Mesenchymal stem cell (in vitro differentiated cells and primary cell): ENCODE data around the gene TRIO.
A peak's percentile ranks its signal among the peaks of the same experiment; 100 is the strongest.

ENCODE experiments used
- DNase-seq: peaks from one replicate; pipeline ENCODE4 v3.0.0-alpha.2; 2013
- H2AFZ ChIP-seq: one replicate; pipeline ENCODE4 v1.6.1; 2013; ENCODE audit warnings: low read depth, mild to moderate bottlenecking, control low read depth, inconsistent platforms, low read length, moderate library complexity
- H2AK5ac ChIP-seq: 2 replicates; pipeline ENCODE4 v1.6.1; 2013; ENCODE audit warnings: low read length, moderate library complexity, mild to moderate bottlenecking, inconsistent platforms; ENCODE audit not compliant: severe bottlenecking
- H2BK120ac ChIP-seq: one replicate; pipeline ENCODE4 v1.6.1; 2013; ENCODE audit warnings: low read depth, mild to moderate bottlenecking, inconsistent platforms, low read length, moderate library complexity
- H2BK12ac ChIP-seq, 2 experiments: one replicate each; pipeline ENCODE4 v1.6.1; 2013; ENCODE audit warnings: inconsistent platforms in 2 of 2, low read length in 2 of 2, mild to moderate bottlenecking in 2 of 2, moderate library complexity in 2 of 2, control low read depth in 1 of 2
- H2BK15ac ChIP-seq: one replicate; pipeline ENCODE4 v1.6.1; 2013; ENCODE audit warnings: mild to moderate bottlenecking, low read depth, inconsistent platforms; ENCODE audit not compliant: poor library complexity, severe bottlenecking
- H2BK5ac ChIP-seq: 2 replicates; pipeline ENCODE4 v1.6.1; 2013; ENCODE audit warnings: low read depth, mild to moderate bottlenecking, low read length, control low read depth, inconsistent platforms; ENCODE audit not compliant: poor library complexity, severe bottlenecking
- H3K14ac ChIP-seq, 2 experiments: one replicate each; pipeline ENCODE4 v1.6.1; 2013; ENCODE audit warnings: inconsistent platforms in 2 of 2, low read length in 2 of 2, control low read depth in 1 of 2, mild to moderate bottlenecking in 1 of 2, moderate library complexity in 1 of 2
- H3K18ac ChIP-seq, 2 experiments: one replicate each; pipeline ENCODE4 v1.6.1; 2013; ENCODE audit warnings: inconsistent platforms in 2 of 2, low read length in 2 of 2, control low read depth in 1 of 2, low read depth in 1 of 2, mild to moderate bottlenecking in 1 of 2
- H3K23ac ChIP-seq, 2 experiments: one replicate each; pipeline ENCODE4 v1.6.1; 2013; ENCODE audit warnings: inconsistent platforms in 2 of 2, low read length in 2 of 2, mild to moderate bottlenecking in 2 of 2, moderate library complexity in 2 of 2, control low read depth in 1 of 2
- H3K27ac ChIP-seq: 2 replicates; pipeline ENCODE4 v1.5.1; 2013; ENCODE audit warnings: mild to moderate bottlenecking, moderate library complexity, low read length, control low read depth, inconsistent platforms; ENCODE audit not compliant: poor library complexity, severe bottlenecking
- H3K27me3 ChIP-seq, 2 experiments: 2 replicates each; pipeline versions ENCODE4 v1.6.1 to v1.7.0; 2013; ENCODE audit warnings: low read length in 2 of 2, mild to moderate bottlenecking in 2 of 2, moderate library complexity in 2 of 2, control low read depth in 1 of 2, inconsistent platforms in 1 of 2; ENCODE audit not compliant: control insufficient read depth in 1 of 2, insufficient read depth in 1 of 2
- H3K36me3 ChIP-seq, 2 experiments: 2 replicates each; pipeline versions ENCODE4 v1.6.1 to v1.7.0; 2013; ENCODE audit warnings: low read length in 2 of 2, control low read depth in 1 of 2, inconsistent platforms in 1 of 2, low read depth in 1 of 2, mild to moderate bottlenecking in 1 of 2; ENCODE audit not compliant: insufficient read depth in 2 of 2, control insufficient read depth in 1 of 2
- H3K4ac ChIP-seq, 2 experiments: one replicate each; pipeline ENCODE4 v1.6.1; 2013; ENCODE audit warnings: inconsistent platforms in 2 of 2, low read length in 2 of 2, mild to moderate bottlenecking in 2 of 2, moderate library complexity in 2 of 2, control low read depth in 1 of 2, low read depth in 1 of 2
- H3K4me1 ChIP-seq: 2 replicates; pipeline ENCODE4 v1.6.1; 2013; ENCODE audit warnings: low read depth, low read length, control low read depth; ENCODE audit not compliant: control insufficient read depth, insufficient read depth
- H3K4me2 ChIP-seq: 2 replicates; pipeline ENCODE4 v1.6.1; 2013; ENCODE audit warnings: low read length, mild to moderate bottlenecking, inconsistent platforms; ENCODE audit not compliant: poor library complexity, severe bottlenecking
- H3K4me3 ChIP-seq, 2 experiments: 2 replicates each; pipeline versions ENCODE4 v1.5.1 to v1.7.0; 2013; ENCODE audit warnings: low read length in 2 of 2, mild to moderate bottlenecking in 2 of 2, control low read depth in 1 of 2, low read depth in 1 of 2; ENCODE audit not compliant: insufficient read depth in 1 of 2
- H3K79me1 ChIP-seq: replicated peaks from 2 replicates; pipeline ENCODE4 v1.6.1; 2013; ENCODE audit warnings: mild to moderate bottlenecking, control low read depth, low read length, inconsistent platforms; ENCODE audit not compliant: poor library complexity, severe bottlenecking
- H3K9ac ChIP-seq: 2 replicates; pipeline ENCODE4 v1.7.0; 2013; ENCODE audit warnings: mild to moderate bottlenecking, low read length, moderate library complexity
- H3K9me3 ChIP-seq: 2 replicates; pipeline ENCODE4 v1.7.0; 2013; ENCODE audit warnings: mild to moderate bottlenecking, low read length; ENCODE audit not compliant: control insufficient read depth
- H4K8ac ChIP-seq: one replicate; pipeline ENCODE4 v1.6.1; 2013; ENCODE audit warnings: inconsistent platforms, mild to moderate bottlenecking, low read length, moderate library complexity
- H4K91ac ChIP-seq: one replicate; pipeline ENCODE4 v1.6.1; 2013; ENCODE audit warnings: mild to moderate bottlenecking, low read length, inconsistent platforms
- WGBS: methylation state at CpG from one replicate; pipeline ENCODE4 v1.1.7; 2013; ENCODE audit warnings: mixed read lengths; 5-methylcytosine and 5-hydroxymethylcytosine counted together

Gene TRIO

DNA sequence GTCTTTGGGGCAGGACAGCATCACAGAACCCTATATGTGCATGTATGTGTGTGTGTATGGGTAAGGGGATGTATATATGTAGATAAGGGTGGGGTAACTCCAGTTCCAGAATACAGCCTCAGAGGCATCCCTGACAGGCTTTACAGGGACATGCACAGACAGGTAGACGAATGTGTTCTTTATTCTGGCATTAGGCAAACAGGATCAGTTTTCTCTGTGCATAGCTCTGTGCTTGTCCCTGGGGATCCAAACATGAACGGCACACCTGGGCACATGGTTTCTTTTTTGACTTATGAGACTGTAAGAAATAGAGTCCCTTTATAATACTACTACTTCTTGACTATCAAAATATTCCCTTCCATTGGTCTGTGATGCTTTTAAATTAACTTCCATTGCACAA lies 120.6 kb downstream of the TRIO start:
- Histone ChIP-seq H2AK5ac (peak overlapping the region; percentile 50), H3K79me1 (no peaks in the 10 kb centered on the region), H3K23ac (no peak overlapping the region), H2BK15ac (no peak overlapping the region), H2AFZ (no peak overlapping the region), H3K9ac (no peak overlapping the region), H2BK120ac (no peak overlapping the region), H2BK12ac (peak overlapping the region; percentile 34 to 44), H3K4me1 (peaks cover 26% of the 10 kb centered on the region), H3K4ac (peak overlapping the region in 1 of 2 experiments; percentile 20), H3K9me3 (no peaks in the 10 kb centered on the region), H2BK5ac (no peak overlapping the region), H3K27ac (peak overlapping the region; percentile 71), H3K18ac (no peak overlapping the region), H3K4me3 (no peak overlapping the region), H3K36me3 (peaks cover under 1 to 3% of the 10 kb centered on the region in 2 experiments), H3K14ac (no peak overlapping the region), H4K8ac (no peak overlapping the region), H4K91ac (no peak overlapping the region), H3K27me3 (no peaks in the 10 kb centered on the region), H3K4me2 (no peak overlapping the region)
- DNase-seq: no peak
- 79% methylated on average over 1 of the region's 2 CpGs for WGBS

DNA sequence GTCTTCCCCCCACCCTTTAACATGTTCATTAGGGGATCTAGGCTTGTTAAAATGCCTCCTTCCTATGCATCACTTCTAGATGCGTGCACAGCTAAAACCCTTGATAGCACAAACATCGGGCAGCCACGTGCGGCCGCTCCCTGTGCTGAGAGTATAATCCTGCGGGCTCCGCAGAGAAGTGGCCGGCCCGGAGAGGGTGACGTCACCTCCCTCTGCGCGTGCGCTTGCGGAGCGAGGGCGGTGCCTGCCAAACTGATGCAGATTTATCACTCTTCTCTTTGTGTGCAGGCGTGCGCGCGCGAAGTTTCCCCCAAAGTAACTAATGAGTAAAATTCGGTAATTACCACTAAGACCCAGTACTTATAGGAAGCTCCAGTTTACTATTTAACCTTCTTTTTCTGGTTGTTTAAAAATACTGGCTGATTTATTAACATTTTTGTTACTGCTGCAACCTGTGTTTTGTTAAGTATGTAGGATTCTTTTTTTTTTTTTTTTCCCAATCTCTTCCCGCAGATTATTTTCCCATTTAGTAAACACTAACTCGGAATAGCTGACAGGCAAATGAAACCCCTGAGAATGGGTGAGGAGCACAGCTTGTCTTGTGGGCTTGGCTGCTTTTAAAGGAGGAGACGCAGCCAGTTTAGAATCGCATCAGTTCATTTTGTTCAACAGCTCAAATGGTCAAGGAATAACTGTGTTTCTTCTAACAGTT lies 121.6 kb downstream of the TRIO start:
- Histone ChIP-seq H2BK120ac (no peak overlapping the region), H3K4me2 (peak overlapping the region; percentile 53), H2BK5ac (peak overlapping the region; percentile 82), H3K9me3 (no peaks in the 10 kb centered on the region), H4K91ac (no peak overlapping the region), H3K18ac (no peak overlapping the region), H3K4ac (peak overlapping the region in 1 of 2 experiments; percentile 58), H3K4me1 (peaks cover 29% of the 10 kb centered on the region), H3K23ac (no peak overlapping the region), H4K8ac (no peak overlapping the region), H2BK15ac (no peak overlapping the region), H2AK5ac (peak overlapping the region; percentile 90), H2BK12ac (no peak overlapping the region), H3K79me1 (no peaks in the 10 kb centered on the region), H3K27me3 (no peaks in the 10 kb centered on the region), H3K27ac (peak overlapping the region; percentile 98), H2AFZ (no peak overlapping the region), H3K4me3 (peak overlapping the region in 1 of 2 experiments; percentile 68), H3K14ac (no peak overlapping the region), H3K9ac (peak overlapping the region; percentile 82), H3K36me3 (no peaks in the 10 kb centered on the region)
- WGBS: 2% methylated on average over 23 of the region's 26 CpGs
- DNase-seq: peak; percentile 95

DNA sequence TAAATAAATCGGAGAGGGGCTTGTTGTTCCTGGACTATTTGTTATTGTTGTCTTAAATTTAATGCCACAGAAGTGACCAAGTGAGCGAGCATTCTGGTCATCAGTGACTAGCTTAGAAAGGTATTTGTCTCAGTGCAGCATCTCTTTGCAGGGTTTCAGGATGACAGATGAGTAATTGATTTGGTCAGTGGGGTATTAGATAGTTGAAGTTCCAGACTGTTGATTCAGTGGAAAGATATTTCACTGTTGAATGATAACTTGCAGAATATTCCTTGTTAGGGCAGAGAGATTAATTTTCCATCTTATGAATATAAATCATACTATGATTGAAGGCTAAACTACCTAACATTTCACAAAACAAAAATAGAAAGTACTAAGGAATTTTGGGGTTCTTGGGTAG lies 122.4 kb downstream of the TRIO start:
- Histone ChIP-seq H3K4me1 (peaks cover 30% of the 10 kb centered on the region), H4K8ac (no peak overlapping the region), H4K91ac (no peak overlapping the region), H3K23ac (no peak overlapping the region), H3K27me3 (no peaks in the 10 kb centered on the region), H3K9ac (peak overlapping the region; percentile 82), H2AFZ (no peak overlapping the region), H2AK5ac (no peak overlapping the region), H3K4ac (no peak overlapping the region), H2BK5ac (no peak overlapping the region), H2BK12ac (no peak overlapping the region), H3K14ac (no peak overlapping the region), H3K4me2 (no peak overlapping the region), H3K9me3 (no peaks in the 10 kb centered on the region), H3K36me3 (no peaks in the 10 kb centered on the region), H3K79me1 (no peaks in the 10 kb centered on the region), H3K18ac (no peak overlapping the region), H2BK15ac (no peak overlapping the region), H3K27ac (peak overlapping the region; percentile 97), H2BK120ac (no peak overlapping the region), H3K4me3 (peak overlapping the region in 1 of 2 experiments; percentile 68)
- DNase-seq: peak; percentile 90
- WGBS: under 1% methylated on average over 2 of the region's 2 CpGs

DNA sequence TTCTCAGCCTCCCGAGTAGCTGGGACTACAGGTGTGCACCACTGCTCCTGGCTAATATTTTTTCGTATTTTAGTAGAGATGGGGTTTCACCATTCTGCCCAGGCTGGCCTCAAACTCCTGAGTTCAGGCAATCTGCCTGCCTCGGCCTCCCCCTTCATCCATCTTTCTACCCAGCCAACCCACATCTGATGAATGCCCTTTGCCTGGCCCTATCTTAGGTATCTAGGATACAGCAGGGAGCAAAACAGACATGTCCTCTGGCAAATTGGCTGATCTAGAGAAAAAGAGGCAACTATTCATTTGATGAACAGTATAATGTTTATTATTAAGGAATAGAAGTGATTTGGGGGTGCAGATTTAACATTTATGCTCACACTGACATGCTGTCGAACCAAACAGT lies 123.0 kb downstream of the TRIO start:
- no peak for DNase-seq
- Histone ChIP-seq H3K27me3 (no peaks in the 10 kb centered on the region), H3K14ac (no peak overlapping the region), H3K4ac (peak overlapping the region in 1 of 2 experiments; percentile 53), H3K79me1 (no peaks in the 10 kb centered on the region), H3K18ac (peak overlapping the region; percentile 6), H3K23ac (no peak overlapping the region), H2BK5ac (peak overlapping the region; percentile 96), H3K4me2 (no peak overlapping the region), H2BK120ac (no peak overlapping the region), H2BK12ac (no peak overlapping the region), H2AK5ac (peak overlapping the region; percentile 27), H3K9me3 (no peaks in the 10 kb centered on the region), H4K91ac (no peak overlapping the region), H3K4me3 (no peak overlapping the region), H3K9ac (peak overlapping the region; percentile 55), H2AFZ (no peak overlapping the region), H4K8ac (no peak overlapping the region), H2BK15ac (no peak overlapping the region), H3K4me1 (peaks cover 28% of the 10 kb centered on the region), H3K27ac (peak overlapping the region; percentile 97), H3K36me3 (peaks cover under 1 to 5% of the 10 kb centered on the region in 2 experiments)
- WGBS: 77% methylated on average over 3 of the region's 4 CpGs
